Germinal center (tissue), 1 donor: ENCODE data around the gene NR1D1.

Source experiments
- DNase-seq: peaks from one replicate; pipeline ENCODE4 v3.0.0; 2012; ENCODE audit warnings: mixed read lengths, low spot score

NR1D1 gene

GRCh38 chr17:40097087-40097486 is 3.3 kb downstream of the NR1D1 start:
- DNase-seq = no peak

- DNase-seq = peak; percentile 89
Observed at GRCh38 chr17:40095944-40096791, 4.2 kb downstream of the NR1D1 start.

GRCh38 chr17:40095351-40095943 is 4.9 kb downstream of the NR1D1 start:
- no peak for DNase-seq

GRCh38 chr17:40094874-40095273 is 5.5 kb downstream of the NR1D1 start:
- no peak for DNase-seq

- no peak for DNase-seq
Observed at GRCh38 chr17:40093580-40094201, 6.7 kb downstream of the NR1D1 start.

GRCh38 chr17:40093005-40093579 is 7.3 kb downstream of the NR1D1 start:
- DNase-seq = no peak

- no peak for DNase-seq
Observed at GRCh38 chr17:40092581-40092980, 7.8 kb downstream of the NR1D1 start.

GRCh38 chr17:40091691-40092397 is 8.5 kb downstream of the NR1D1 start:
- no peak for DNase-seq

- no peak for DNase-seq
Observed at GRCh38 chr17:40090237-40091119, 9.9 kb downstream of the NR1D1 start.

- DNase-seq = no peak
Observed at GRCh38 chr17:40089077-40089895, 11.1 kb downstream of the NR1D1 start.

- no peak for DNase-seq
Observed at GRCh38 chr17:40087903-40088718, 12.3 kb downstream of the NR1D1 start.

GRCh38 chr17:40087049-40087794 is 13.2 kb downstream of the NR1D1 start:
- DNase-seq = no peak

GRCh38 chr17:40086150-40087044 is 14.0 kb downstream of the NR1D1 start:
- DNase-seq = peak; percentile 71

GRCh38 chr17:40084477-40084876 is 15.9 kb downstream of the NR1D1 start:
- no peak for DNase-seq

- no peak for DNase-seq
Observed at GRCh38 chr17:40079545-40079944, 20.8 kb downstream of the NR1D1 start.

- DNase-seq = no peak
Observed at GRCh38 chr17:40076591-40076990, 23.8 kb downstream of the NR1D1 start.

GRCh38 chr17:40075942-40076498 is 24.4 kb downstream of the NR1D1 start:
- no peak for DNase-seq
